IMR-90 (cell line): ENCODE results near the gene KLHL7.
"Not testable (repeated sequence)": the region's sequence is repeated elsewhere in the genome, so short reads cannot be mapped to it uniquely, and the experiment has no call there.

Experiments
- CEBPB ChIP-seq: IDR thresholded peaks from 2 replicates; pipeline ENCODE4 v1.6.1; 2012; ENCODE audit warnings: low read depth, low read length, improper control_type of control experiment
- CHD1 ChIP-seq: IDR thresholded peaks from 2 replicates; pipeline ENCODE4 v1.6.1; 2012; ENCODE audit warnings: low read depth, low read length, improper control_type of control experiment
- CTCF ChIP-seq: conservative IDR thresholded peaks from 2 replicates; pipeline ENCODE4 v1.5.1; 2012; ENCODE audit warnings: mild to moderate bottlenecking, low read depth, low read length, improper control_type of control experiment
- FOS ChIP-seq: fragments of 150-350 bp; IDR thresholded peaks from 2 replicates; pipeline ENCODE4 v1.6.1; 2016; ENCODE audit warnings: low read depth, low read length
- MAZ ChIP-seq: IDR thresholded peaks from 2 replicates; pipeline ENCODE4 v1.6.1; 2012; ENCODE audit warnings: low read depth, mild to moderate bottlenecking, low read length, improper control_type of control experiment, moderate library complexity, borderline replicate concordance
- POLR2A ChIP-seq: IDR thresholded peaks from 2 replicates; pipeline ENCODE4 v1.6.1; 2012; ENCODE audit warnings: mild to moderate bottlenecking, low read depth, low read length
- SMC3 ChIP-seq: fragments of 150-350 bp; IDR thresholded peaks from 2 replicates; pipeline ENCODE4 v1.6.1; 2016; ENCODE audit warnings: low read depth, mild to moderate bottlenecking, antibody characterized with exemption, low read length, moderate library complexity
- USF2 ChIP-seq: fragments of 150-350 bp; IDR thresholded peaks from 2 replicates; pipeline ENCODE4 v1.6.1; 2017; ENCODE audit warnings: mild to moderate bottlenecking, antibody characterized with exemption, low read length, low read depth

- not testable (repeated sequence) for TF ChIP-seq USF2, CTCF, SMC3, CHD1, FOS, POLR2A, CEBPB, MAZ
These were observed 88.2 kb downstream of the KLHL7 start for GRCh38 chr7:23193650-23194227.
